Superior temporal gyrus (tissue), 1 donor: ENCODE data around the gene PRPF8.

Experiments used
- DNase-seq: peaks from one replicate; pipeline ENCODE4 v3.0.0-alpha.2; 2016; ENCODE audit errors: extremely low spot score

Gene PRPF8

GRCh38 chr17:1626333-1626732, 58.3 kb downstream of the PRPF8 start:
- DNase-seq: no peak

GRCh38 chr17:1625581-1625980, 59.1 kb downstream of the PRPF8 start:
- no peak for DNase-seq

GRCh38 chr17:1625053-1625452, 59.6 kb downstream of the PRPF8 start:
- DNase-seq: no peak

DNA sequence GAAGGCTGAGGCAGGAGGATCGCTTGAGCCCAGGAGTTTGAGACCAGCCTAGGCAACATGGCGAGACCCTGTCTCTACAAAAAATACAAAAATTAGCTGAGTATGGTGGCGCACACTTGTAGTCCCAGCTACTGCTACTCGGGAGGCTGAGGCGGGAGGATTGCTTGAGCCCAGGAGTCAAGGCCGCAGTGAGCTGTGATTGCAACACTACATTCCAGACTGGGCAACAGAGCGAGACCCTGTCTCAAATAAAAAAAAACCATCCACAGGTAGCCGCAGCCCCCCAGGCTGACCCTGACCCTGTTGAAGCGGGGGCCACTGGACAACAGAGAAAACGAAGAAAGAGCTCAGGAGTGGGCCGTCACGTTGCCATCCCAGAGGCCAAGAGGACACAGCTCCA, 60.0 kb downstream of the PRPF8 start:
- no peak for DNase-seq

DNA sequence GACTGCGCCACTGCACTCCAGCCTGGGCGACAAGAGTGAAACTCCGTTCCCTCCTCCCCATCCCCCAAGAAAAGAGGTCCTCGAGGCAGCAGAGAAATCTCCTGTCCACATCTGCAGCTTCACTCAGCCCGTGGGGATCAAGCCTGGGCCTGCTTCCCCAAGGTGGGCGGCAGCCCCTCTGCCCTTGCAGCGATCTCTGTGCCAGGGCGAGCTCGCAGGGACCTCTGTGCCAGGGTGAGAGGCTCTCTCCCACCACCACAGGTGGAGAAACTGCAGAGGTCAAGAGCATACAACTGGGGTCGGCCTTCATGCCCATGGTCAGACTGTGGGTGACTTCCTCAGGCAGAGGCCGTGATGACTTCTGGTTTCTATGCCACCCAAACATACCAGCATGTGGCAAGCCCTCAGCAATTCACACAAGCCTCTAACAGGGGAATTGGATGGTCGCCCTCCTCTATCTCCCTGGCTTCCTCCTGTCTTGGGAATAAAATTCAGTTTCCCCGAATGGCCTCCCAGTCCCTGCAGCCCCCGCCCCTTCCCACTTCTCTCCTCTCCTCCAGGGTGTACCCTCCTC, 61.5 kb downstream of the PRPF8 start:
- no peak for DNase-seq

- DNase-seq: no peak
Measured at GRCh38 chr17:1621273-1621954, 63.3 kb downstream of the PRPF8 start.

- DNase-seq: no peak
Measured at GRCh38 chr17:1620486-1620885, 64.2 kb downstream of the PRPF8 start.

GRCh38 chr17:1617620-1618174, 67.0 kb downstream of the PRPF8 start:
- DNase-seq: no peak

GRCh38 chr17:1616101-1616500, 68.6 kb downstream of the PRPF8 start:
- DNase-seq: no peak

- no peak for DNase-seq
Measured at GRCh38 chr17:1612400-1612799, 72.3 kb downstream of the PRPF8 start.

DNA sequence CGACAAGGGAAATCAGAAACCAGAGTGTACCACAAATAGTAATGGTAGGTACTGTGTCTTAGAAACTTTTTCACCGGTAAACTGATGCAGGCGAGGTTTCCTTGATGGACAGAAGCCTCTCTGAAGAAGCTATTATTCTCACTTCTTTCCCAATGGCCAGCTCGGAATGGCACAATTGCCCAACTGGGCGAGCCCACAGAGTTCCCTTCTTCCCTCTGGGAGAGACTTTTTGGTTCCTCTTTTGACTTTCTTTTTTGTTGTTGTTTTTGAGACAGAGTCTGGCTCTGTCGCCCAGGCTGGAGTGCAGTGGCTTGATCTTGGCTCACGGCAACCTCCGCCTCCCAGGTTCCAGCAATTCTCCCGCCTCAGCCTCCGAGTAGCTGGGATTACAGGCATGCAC, 73.0 kb downstream of the PRPF8 start:
- no peak for DNase-seq

GRCh38 chr17:1608676-1609075, 76.0 kb downstream of the PRPF8 start:
- DNase-seq: no peak

DNA sequence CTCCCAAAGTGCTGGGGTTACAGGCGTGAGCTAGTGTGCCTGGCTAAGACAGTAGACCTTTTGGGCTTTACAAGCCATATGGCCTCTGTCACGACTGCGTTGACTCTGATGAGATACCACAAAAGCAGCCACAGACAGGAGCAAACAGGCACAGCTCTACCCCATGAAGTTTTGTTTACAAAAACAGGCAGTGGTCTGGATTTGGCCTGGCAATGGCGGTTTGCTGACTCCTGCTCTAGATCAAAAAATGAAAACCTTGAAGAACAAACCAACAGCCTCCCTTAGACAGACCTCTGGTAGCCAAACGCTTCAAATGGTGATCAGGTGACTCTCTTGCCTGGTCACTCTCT, 76.7 kb downstream of the PRPF8 start:
- DNase-seq: no peak

DNA sequence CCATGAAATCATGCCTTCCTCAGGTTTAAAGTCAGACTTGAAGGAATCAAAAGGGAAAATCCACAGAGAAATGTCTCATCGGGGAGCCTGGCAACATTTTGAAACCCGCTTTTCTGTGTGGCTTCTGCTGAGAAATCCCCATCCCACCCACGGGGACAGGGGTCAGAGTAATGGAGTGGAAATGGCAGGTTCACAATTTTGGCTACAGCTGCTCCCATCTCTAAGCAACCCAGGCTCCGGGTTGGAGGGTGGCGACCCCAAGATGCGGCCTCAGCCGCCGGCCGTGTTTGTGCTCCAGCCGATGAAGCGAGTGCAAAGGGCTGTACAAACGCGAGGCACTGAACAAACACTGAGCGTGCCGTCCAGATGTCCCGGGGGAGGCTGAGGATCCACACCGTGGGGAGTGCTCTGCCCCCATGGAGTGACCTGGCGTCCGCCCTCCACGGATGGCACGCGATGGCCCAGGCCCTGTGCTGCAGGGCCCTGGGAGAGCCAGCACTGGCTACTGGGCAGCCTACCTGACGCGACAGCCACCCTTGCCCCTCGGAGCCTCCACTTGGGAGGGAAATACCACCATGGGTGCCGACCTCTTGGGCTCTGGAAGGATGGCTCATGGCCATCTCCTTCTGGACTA, 78.2 kb downstream of the PRPF8 start:
- no peak for DNase-seq

DNA sequence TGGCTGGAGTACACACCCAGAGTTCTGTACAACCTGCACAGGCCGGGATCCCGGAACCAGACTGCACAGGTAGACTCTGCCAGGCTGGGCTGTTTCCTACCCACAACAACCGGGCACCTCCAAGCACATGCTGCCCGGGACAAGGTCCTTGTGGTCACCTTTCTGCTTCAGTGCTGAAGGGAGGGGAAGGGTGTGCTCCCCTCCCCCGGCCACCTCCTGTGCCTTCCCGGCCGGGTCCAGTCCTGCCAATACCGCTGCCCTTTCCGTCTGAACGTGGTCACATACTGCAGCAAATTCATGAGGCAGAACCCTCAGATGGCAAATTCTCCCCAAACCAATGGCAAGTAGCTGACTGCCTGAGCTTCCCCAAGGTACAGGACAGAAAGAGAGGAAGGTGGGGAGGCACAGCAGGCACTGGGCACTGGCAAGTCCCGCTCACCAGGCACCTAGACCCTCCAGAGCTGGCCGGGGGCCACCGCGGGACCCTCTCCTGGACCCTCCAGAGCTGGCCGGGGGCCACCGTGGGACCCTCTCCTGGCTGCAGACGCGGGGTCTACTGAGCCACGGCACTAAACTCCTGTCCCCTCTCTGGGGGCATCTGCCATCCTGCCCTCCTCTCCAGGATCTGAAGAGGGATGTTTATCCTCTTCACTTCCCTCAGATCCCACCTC, 78.9 kb downstream of the PRPF8 start:
- no peak for DNase-seq

GRCh38 chr17:1604831-1605528, 79.7 kb downstream of the PRPF8 start:
- no peak for DNase-seq

DNA sequence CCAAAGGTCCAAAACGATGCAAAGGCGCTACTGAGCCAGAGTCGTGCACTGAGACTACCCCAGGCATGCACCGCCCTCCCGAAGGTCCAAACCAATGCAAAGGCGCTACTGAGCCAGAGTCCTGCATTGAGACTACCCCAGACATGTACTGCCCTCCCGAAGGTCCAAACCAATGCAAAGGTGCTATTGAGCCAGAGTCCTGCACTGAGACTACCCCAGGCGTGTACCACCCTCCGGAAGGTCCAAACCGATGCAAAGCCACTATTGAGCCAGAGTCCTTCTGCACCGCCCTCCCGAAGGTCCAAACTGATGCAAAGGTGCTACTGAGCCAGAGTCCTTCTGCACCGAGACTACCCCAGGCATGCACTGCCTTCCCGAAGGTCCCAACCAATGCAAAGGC, 83.1 kb downstream of the PRPF8 start:
- no peak for DNase-seq
